GDM1 (cell line): ENCODE results near the gene CNBP.
"Not testable (repeated sequence)": the region's sequence is repeated elsewhere in the genome, so short reads cannot be mapped to it uniquely, and the experiment has no call there.

ENCODE experiments used
- DNase-seq: peaks from one replicate; lab custom pipeline; 2025; lab: John Stamatoyannopoulos, UW

CNBP gene

GRCh38 chr3:129183569-129184395 is at the start of gene CNBP:
TSS of gene CNBP (minus strand) at chr3:129183896. CDS start at chr3:129171757, 12,139 bp downstream.
- DNase-seq = peak; percentile 91

GRCh38 chr3:129231331-129232119 is 47.8 kb upstream of the CNBP start:
- no peak for DNase-seq

- DNase-seq = peak; percentile 64
Observed at GRCh38 chr3:129230311-129231019, 46.8 kb upstream of the CNBP start.

GRCh38 chr3:129228891-129229585 is 45.3 kb upstream of the CNBP start:
- peak; percentile 16 for DNase-seq

- no peak for DNase-seq
Observed at GRCh38 chr3:129226374-129226773, 42.7 kb upstream of the CNBP start.

- DNase-seq = peak; percentile 59
Observed at GRCh38 chr3:129224984-129225393, 41.3 kb upstream of the CNBP start.

- not testable (repeated sequence) for DNase-seq
Observed at GRCh38 chr3:129224387-129224786, 40.7 kb upstream of the CNBP start.

- DNase-seq = no peak
Observed at GRCh38 chr3:129218742-129219141, 35.0 kb upstream of the CNBP start.

GRCh38 chr3:129213238-129213637 is 29.5 kb upstream of the CNBP start:
- DNase-seq = no peak

- DNase-seq = no peak
Observed at GRCh38 chr3:129211772-129212171, 28.1 kb upstream of the CNBP start.

GRCh38 chr3:129211345-129211744 is 27.6 kb upstream of the CNBP start:
- DNase-seq = no peak

- DNase-seq = no peak
Observed at GRCh38 chr3:129207479-129207878, 23.8 kb upstream of the CNBP start.

- DNase-seq = no peak
Observed at GRCh38 chr3:129205109-129205832, 21.6 kb upstream of the CNBP start.

- no peak for DNase-seq
Observed at GRCh38 chr3:129204473-129204872, 20.8 kb upstream of the CNBP start.

- DNase-seq = no peak
Observed at GRCh38 chr3:129199366-129199765, 15.7 kb upstream of the CNBP start.

- no peak for DNase-seq
Observed at GRCh38 chr3:129197321-129197720, 13.6 kb upstream of the CNBP start.

- DNase-seq = no peak
Observed at GRCh38 chr3:129196601-129197000, 12.9 kb upstream of the CNBP start.

- DNase-seq = peak; percentile 56
Observed at GRCh38 chr3:129195731-129196256, 12.1 kb upstream of the CNBP start.

GRCh38 chr3:129189793-129190192 is 6.1 kb upstream of the CNBP start:
- DNase-seq = not testable (repeated sequence)

- no peak for DNase-seq
Observed at GRCh38 chr3:129187857-129188256, 4.2 kb upstream of the CNBP start.

- no peak for DNase-seq
Observed at GRCh38 chr3:129185783-129186182, 2.1 kb upstream of the CNBP start.
